ENCODE data around the gene GRB14. TPM values are rescaled to one million over a fixed set of nuclear protein-coding genes. Genes with fewer than 3 reads are reported as not detected.
A peak's percentile ranks its signal among the peaks of the same experiment; 100 is the strongest.
"Not testable (repeated sequence)": the region's sequence is repeated elsewhere in the genome, so short reads cannot be mapped to it uniquely, and the experiment has no call there.

The GRB14 gene
- total RNA-seq: 3.9 and 4.3 TPM in 2 replicates

DNA sequence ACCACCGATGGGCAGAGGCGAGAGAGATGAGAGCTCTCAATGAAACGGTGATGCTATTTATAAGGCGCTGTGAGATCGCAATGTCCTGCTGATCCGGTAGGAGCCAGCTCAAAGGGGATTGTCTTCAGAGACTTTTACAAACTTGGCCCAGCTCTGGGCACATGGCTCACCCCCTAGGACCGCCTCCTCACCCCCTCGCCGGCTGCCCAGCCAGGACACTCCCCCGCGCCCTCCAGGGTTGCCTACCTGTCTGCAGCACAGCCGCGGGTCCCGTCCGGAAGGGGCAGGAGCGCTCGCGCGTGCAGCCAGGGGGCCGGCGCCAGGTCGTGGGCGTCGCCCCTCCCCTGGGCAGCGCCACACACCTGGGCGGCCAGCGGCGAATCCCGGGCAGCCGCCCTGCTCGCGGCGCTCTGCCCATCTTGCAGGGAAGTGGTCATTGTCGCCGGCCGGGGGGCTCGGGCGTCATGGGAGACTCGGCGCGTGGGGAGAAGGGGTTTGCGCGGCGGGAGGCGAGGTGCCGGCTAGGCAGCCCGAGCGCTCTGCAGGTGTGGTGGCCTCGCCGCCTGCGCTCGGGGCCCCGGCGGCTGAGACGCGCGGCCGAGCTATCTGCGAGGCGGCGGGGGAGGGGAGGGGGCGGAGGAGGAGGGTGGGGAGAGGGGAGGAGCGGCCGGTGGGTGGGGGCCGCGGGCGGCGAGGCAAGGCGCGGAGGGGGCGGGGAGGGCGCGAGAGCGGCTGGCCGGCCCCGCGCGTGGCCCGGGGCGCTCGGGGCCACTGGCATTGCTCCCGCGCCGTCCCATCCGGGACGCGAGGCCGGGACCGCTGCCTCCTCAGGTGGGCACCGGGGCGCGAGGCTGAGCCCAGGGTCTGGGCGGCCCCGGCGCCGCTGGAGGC lies at the start of gene GRB14:
Gene GRB14, minus strand, starts transcription at position 610 of the 891 bp plus-strand sequence. Its CDS starts 173 bp downstream, at position 437.
- no peak for DNase-seq (ENCODE audit: low read depth, low spot score)

DNA sequence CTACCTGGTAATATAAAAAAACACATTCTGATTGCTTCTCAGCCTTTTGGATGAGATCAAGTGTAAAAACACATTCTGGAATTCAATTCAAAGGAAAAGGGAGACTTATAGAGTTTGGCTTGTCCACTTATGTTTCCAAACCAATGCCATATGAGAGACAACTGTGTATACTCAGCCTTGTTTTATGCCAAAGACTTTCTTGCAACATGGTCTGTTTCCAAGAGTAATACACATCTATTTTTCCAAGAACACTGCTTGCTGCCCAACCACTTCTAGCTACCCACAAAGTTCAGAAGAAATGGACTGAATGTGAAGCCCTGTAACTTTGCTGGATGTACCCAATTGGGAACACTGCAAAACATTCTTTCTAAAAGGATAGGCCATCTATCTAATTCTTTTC lies 48.0 kb upstream of the GRB14 start:
- no peak for DNase-seq (ENCODE audit: low read depth, low spot score)

DNA sequence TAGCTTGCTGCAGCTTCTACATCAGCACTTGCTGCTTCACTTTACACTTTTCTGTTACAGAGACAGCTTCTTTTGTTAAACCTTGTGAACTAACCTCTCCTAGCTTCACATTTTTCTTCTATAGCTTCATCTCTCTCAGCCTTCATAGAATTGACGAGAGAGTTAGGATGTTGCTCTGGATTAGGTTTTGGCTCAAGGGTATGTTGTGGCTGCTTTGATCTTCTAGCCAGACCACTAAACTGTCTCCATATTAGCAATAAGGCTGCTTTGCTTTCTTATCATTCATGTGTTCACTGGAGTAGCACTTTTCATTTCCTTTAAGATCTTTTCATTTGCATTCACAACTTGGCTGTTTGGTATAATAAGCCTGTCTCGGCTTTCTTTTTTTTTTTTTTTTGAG lies 46.3 kb upstream of the GRB14 start:
- no peak for DNase-seq (ENCODE audit: low read depth, low spot score)

DNA sequence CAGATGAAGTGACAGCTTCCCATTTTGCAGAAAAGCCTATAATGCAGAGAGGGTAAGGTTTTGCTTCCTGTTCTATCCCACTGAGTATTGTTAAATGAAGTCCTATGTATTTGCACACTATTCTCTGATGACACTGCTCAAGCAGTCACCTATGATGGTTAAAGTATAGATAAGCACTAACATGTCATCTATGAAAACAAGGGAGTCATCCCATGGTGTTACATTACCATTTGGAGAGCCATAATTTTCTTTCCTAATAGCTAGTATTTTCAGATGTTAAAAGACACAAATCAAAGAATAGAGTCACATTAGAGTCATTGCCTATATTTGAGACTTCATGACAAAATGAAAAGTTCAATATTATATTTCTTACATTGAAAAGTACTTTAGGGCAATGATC lies 42.8 kb upstream of the GRB14 start:
- no peak for DNase-seq (ENCODE audit: low read depth, low spot score)

DNA sequence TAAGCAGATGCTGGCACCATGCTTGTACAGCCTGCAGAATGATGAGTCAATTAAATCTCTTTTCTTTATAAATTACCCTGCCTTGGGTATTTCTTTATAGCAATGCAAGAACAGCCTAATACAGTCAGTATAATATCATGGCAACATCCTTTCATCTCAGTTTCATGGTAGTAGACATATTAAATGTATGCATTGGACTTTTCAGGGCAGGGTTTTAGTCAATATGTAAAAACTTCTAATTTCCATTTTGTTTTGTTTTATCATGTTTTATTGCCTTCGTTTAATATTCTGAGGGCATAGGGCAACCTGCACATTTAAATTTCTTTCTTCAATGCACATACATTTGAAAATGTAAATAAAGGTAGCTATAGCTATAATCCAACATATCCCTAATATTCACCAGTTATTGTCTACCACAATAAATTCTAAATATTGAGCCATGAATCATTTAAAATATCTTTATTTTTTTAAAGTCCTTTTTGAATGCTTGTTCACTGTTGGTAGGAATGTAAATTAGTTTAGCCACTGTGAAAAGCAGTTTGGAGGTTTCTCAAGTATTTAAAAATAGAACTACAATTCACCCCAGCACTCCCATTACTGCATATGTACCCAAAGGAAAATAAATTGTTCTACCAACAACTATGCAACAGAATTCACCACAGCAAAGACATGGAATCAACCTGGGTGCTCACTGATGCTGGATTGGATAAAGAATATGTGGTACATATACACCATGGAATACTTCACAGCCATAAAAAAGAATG lies 41.8 kb upstream of the GRB14 start:
- no peak for DNase-seq (ENCODE audit: low read depth, low spot score)

DNA sequence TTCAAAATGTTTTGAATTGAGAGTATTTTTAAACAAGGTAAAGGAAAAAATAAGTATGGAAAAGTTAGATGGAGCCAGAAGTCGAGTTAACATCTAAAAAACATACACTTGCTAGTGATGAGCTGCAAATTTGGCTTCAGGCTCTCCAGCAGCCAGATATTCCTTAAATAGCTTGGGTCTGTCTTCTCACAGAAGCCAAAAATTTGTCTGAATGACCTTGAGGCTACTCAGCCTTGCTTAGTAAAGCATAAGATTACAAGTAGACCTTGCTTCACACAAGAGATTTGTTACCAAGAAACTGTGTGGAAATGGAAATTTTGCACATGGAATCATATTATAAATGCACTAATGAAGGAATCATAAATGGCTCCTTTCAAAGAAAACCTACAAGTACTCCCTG lies 40.8 kb upstream of the GRB14 start:
- DNase-seq (ENCODE audit: low read depth, low spot score): no peak

DNA sequence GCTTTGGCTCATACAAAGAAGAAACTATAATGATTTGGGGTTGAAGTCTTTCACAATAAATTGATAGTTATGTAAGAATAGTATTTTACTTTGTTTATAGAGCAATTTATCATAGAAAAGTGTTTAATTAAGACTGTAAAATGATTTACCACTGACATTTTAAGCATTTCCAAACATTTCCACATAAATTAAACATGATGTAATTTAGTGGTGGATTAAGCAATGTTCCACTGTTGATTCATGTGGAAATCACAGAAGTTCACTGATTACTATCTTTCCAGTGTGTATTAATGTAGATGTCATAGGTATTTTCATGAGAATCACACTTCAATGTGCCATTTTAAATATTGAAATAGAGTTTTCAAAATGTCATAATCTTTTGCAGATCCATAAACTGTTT lies 40.1 kb upstream of the GRB14 start:
- no peak for DNase-seq (ENCODE audit: low read depth, low spot score)

DNA sequence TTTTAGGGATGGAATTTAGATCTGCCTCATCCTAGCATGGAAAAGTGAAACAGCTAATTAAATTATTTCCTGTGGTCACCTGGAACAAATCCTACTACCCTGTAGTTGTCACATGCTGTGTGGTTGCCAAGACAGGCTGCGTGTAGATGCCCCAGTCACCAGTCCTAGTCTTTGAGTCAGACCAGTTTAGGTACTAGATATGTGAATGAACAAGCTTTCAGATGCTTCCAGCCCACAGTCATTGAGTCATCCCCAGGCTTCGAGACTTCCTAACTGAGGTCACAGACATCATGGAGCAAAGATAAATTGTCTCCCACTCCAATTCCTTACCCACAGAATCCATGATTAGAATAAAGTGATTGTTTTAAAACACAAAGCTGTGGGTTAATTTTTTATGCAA lies 35.8 kb upstream of the GRB14 start:
- DNase-seq (ENCODE audit: low read depth, low spot score): no peak

DNA sequence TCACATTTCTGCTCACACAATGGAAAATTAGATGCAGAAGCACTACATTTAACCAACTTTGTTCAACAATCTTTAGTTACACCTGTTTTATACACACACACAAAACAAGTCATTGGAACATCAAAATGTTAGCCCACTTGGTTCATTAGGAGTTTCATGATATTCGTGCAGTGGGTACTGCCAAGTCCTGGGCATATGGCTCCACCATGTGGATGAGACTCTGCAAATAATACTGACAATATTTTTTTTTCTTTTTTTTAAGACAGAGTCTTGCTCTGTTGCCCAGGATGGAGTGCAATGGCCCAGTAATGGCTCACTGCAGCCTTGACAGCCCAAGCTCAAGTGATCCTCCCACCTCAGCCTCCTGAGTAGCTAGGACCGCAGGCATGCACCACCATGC lies 34.5 kb upstream of the GRB14 start:
- DNase-seq (ENCODE audit: low read depth, low spot score): no peak

DNA sequence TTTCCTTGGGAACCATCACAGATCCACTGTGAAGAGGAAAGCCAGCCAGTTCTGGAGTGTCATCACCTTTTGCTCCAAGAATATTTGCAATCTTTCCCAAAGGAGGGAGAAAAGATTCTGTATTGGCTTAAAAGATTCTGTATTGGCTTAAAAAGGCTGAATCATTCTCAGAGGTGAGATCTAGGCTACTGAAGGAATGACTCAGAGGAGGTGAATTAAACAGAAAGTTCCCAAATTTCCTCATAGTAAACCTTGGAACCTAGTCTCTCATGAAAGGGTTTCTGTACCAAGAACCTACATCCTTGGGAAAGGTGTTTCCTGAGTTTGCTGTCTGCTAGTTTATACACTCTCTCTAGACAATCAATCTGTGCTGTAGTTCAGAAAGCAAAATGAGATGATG lies 34.1 kb upstream of the GRB14 start:
- no peak for DNase-seq (ENCODE audit: low read depth, low spot score)

DNA sequence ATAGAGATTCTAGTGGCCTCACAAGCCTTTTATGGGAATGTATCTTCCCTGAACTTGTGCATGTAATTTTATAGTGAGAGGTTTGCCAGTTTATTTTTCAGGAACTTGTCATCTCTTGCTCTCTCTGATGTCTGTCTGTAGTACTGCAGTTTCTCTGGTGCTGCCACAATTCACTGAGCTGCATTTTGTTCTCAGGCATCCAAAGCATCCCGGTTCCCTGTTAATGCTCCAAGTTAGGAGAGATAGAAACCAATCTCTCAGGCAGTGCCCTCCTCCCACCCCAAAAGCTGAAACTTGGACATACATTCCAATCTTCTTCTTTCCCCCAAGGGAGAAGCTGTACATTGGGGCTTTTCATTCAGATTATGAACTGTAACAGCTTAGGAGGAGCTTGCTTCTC lies 30.1 kb upstream of the GRB14 start:
- no peak for DNase-seq (ENCODE audit: low read depth, low spot score)

DNA sequence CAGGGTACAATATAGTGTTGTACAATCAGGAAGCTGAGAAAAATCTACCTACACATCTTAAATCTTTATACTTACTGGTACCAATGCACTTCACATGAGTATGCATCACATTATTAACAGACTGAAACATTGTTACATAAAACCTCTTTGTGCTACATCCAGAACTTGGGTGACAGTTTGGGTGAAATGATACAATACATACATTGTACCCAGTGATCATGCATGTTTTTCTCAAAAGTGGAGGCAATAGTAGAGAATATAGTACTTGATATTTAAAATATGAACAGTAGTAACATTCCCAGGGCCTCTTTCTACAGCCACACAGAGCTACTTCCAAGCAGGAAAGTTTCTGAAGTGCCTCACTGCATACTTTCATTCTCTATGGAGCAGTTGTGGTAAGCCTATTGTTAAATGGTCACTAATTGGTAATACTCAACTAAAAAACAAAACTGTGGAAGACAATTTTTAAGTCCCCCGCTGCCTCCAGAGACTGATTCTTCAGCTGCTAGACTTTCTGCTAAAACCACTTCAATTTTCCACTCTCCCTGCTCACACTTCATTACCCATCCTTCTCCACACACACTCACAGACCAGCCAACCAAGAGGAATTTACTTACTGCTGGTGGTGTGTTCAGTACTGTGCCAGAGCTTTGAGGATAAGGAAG lies 22.9 kb upstream of the GRB14 start:
- no peak for DNase-seq (ENCODE audit: low read depth, low spot score)

DNA sequence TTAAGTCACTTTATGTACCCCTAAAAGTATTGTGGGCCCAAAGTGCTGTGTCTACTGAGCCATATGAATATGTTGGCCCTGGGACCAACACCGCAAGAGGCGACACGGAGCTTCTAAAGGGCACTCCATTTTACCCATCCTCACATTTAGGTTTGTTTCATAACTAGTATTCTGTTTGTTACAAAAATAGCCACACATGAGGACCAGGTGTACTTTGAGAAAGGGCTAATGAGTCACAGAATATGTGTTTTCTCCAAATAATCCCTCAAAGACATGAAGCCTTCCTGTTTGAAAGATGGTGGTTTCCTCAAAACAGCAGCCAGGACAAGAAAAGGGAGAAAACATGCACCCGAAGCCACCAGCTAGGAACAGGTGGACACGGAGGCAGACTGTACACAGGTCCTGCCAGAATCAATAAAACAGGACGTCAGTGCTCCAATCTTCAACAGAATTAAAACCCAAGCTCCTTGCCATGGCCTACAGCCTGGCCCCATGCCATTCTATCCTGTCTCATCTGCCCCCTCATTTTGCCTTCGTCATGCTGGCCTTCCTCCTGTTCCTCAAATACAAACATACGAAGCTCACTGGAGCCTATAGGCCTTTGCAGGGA lies 21.8 kb upstream of the GRB14 start:
- DNase-seq (ENCODE audit: low read depth, low spot score): no peak

DNA sequence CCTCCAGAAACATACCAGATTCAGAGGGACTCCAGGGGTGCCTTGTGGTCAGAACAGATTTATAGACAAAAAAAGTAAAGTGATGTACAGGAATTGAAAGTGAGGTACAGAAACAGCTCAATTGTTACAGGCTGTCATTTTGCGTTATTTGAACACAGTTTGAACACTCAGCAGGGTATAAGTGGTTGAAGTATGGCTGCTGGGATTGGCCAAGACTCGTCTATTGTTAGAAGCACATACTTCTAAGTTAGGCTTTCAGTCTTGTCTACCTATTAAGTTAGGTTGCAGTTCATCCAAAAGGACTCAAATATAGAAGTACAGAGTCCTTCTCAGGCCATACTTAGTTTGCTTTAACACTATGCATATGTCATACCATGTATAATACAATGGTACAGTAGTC lies 21.0 kb upstream of the GRB14 start:
- no peak for DNase-seq (ENCODE audit: low read depth, low spot score)

DNA sequence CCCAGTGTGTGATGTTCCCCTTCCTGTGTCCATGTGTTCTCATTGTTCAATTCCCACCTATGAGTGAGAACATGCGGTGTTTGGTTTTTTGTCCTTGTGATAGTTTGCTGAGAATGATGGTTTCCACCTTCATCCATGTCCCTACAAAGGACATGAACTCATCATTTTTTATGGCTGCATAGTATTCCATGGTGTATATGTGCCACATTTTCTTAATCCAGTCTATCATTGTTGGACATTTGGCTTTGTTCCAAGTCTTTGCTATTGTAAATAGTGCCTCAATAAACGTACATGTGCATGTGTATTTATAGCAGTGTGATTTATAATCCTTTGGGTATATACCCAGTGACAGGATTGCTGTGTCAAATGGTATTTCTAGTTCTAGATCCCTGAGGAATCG lies 7.0 kb upstream of the GRB14 start:
- DNase-seq (ENCODE audit: low read depth, low spot score): not testable (repeated sequence)

DNA sequence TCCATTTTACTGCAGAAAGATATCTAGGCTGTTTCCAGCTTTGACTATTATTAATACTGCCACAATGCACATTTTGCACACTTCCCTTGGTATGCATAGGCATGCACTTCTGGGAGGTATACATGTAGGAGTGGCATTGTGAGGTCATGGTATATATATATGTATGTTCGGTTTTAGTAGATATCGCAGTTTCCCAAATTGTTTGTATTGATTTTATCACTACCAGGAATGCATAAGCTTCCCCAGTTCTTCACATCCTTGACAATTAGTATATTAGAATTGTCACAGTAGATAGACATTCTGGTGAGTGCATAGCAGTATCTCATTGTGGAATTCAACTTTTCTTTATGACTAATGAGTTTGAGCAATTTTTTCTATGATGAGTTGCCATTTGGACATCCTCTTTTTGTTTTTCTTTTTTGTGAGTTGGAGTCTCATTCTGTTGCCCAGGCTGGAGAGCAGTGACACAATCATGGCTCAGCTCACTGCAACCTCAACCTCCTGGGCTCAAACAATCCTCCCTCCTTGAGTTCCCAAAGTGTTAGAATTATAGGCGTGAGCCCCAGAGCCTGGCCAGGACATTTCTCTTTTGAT lies 4.2 kb upstream of the GRB14 start:
- DNase-seq (ENCODE audit: low read depth, low spot score): no peak

DNA sequence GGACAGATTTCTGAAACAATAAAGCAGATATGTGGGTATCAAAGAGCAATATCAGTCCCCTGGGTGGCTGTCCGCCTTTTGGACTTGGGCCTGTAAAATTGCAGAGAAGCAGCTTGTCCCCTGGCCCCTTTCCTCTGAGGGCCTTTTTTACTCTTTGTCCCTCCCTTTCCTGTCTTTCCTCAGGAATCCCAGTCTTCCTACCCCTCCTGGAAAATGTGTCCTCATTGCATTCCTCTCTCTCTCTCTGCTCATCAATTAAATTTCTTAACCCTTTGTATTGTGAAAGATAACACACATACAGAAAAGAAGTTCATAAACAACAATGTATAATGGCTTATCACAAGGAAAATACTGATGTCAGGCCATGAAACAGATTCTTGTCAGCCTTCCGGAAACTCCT lies 3.0 kb upstream of the GRB14 start:
- DNase-seq (ENCODE audit: low read depth, low spot score): no peak

DNA sequence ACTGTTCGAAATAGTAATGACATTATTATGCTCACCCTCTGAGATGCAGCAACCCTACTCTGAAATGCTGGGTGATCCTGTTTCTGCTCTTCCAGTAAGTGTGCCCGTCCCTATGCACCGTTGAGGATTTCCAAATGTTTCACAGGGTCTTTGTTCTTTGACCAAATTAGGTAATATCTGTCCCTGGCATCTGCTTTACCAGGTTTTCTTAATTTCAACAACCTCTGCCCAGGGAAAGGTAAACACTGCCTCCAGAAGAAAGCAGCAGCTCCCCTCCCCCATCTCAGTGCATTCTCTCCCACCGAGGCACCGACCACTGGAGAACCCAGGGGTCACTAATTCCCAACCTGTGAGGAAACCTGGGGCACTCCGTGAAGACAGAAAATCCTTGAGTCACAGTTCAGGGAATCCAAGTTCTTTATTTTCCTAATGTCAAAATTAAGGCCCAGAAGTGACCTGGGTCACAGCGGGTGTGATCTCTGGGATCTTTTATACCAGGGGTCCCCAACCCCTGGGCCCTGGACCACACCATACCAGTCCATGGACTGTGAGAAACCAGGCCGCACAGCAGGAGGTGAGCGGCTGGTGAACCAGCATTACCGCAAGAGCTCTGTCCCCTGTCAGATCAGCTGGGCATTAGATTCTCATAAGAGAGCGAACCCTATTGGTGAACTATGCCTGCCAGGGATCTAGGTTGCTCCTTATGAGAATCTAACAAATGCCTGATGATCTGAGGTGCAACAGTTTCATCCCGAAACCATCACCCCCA lies 1.2 kb upstream of the GRB14 start:
- no peak for DNase-seq (ENCODE audit: low read depth, low spot score)

DNA sequence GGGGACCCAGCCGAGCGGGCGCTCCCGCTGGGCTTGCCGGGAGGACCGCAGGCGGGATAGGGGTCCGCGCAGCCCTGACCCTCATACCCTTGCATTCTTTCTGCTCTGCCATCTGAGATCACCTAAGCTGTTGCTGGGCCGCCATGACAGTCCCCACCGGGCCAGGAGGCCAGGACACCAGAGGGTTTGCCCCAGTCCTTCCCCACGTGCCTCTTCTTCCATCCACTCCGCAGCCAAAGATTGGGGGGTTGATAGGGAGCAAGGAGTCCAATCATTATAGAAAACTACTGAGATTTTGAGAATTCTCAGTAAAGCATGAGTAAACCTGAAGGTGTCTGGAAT lies 453 bp upstream of the GRB14 start:
- no peak for DNase-seq (ENCODE audit: low read depth, low spot score)

DNA sequence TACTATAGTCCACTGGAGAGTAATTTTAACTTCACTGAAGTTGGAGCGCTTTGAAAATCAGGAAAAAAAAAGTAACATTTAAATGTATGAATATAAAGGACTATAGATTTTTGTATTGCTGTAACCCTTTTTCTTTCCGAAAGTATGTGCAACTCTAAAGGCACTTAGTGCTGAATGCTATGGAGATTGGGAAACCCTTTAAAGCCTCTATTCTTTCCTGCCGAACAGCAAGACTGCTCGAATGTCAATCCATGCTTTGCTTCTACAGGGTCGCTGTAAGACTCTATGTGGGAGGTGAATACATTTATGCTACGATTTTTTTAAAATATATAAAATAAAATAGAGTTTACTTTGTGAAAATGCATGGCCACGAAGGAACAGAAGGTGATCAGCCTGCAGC lies 825 bp downstream of the GRB14 start:
- DNase-seq (ENCODE audit: low read depth, low spot score): no peak

DNA sequence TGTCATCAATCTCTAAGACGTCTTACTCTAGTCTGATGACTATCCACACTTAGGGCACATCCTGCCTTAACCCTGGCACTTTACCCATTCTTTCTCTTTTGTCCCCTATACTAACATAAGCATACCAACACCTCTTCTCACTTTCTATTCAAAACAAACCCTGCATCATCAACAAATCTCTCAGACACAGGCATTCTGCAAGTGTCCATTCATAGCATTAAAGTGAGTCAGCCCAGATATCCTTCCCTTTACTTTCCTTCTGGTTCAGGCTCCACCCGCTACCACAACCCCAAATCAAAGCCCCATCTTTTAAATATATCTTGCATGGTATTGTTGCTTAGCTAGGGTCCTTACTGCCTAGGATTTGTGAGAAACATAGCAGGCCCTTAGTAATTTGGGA lies 3.8 kb downstream of the GRB14 start:
- peak; percentile 17 for DNase-seq (ENCODE audit: low read depth, low spot score)

All from pulmonary artery endothelial cell (primary cell).